PC-3 (cell line): ENCODE data around the gene ATP2B3. TPM values are rescaled to one million over a fixed set of nuclear protein-coding genes. Genes with fewer than 3 reads are reported as not detected.

Experiments used
- ATAC-seq: fragments of 200-7000 bp; cut with Tn5 transposase; 2 replicates; pipeline ENCODE4 v1.9.1; 2020; ENCODE audit warnings: mild to moderate bottlenecking, moderate library complexity
- BruUV-seq: library from RNA; stranded (reverse); fragments of 400-500 nt; replicated peaks from 2 replicates; lab custom pipeline; 2021; lab: Mats Ljungman, UMichigan
- CTCF ChIA-PET: fragments of 300-600 bp; sonication (Branson Sonifier 250); formaldehyde crosslinking; loops from one replicate; lab custom pipeline; 2022; ENCODE audit warnings: antibody characterized with exemption; lab: Charles Lee
- POLR2A ChIA-PET: fragments of 300-600 bp; sonication (Branson Sonifier 250); formaldehyde crosslinking; loops from one replicate; lab custom pipeline; 2022; ENCODE audit warnings: antibody characterized with exemption; ENCODE audit not compliant: unreplicated experiment; lab: Charles Lee
- DNase-seq: peaks from one replicate; pipeline ENCODE4 v3.0.0-alpha.2; 2015
- H2AFZ ChIP-seq: fragments of 300-600 bp; sonication (generic); 2 replicates; pipeline ENCODE4 v1.6.0; 2016; ENCODE audit warnings: antibody characterized with exemption, low read length
- H3F3A ChIP-seq: fragments of 300-600 bp; sonication (generic); one replicate; pipeline ENCODE4 v1.6.0; 2017; ENCODE audit warnings: antibody characterized with exemption, low read length, control low read depth, mild to moderate bottlenecking; ENCODE audit not compliant: unreplicated experiment
- H3K27ac ChIP-seq: fragments of 300-600 bp; sonication (generic); 2 replicates; pipeline ENCODE4 v1.5.1; 2016; ENCODE audit warnings: mild to moderate bottlenecking, low read length
- H3K27me3 ChIP-seq: fragments of 300-600 bp; sonication (generic); 2 replicates; pipeline ENCODE4 v1.6.1; 2016; ENCODE audit warnings: low read length, mixed read lengths
- H3K36me3 ChIP-seq: fragments of 300-600 bp; sonication (generic); 2 replicates; pipeline ENCODE4 v1.6.1; 2016; ENCODE audit warnings: low read depth, mixed run types, low read length, mixed read lengths
- H3K4me1 ChIP-seq: fragments of 300-600 bp; sonication (generic); 2 replicates; pipeline ENCODE4 v1.5.1; 2016; ENCODE audit warnings: low read length; ENCODE audit not compliant: insufficient read depth
- H3K4me2 ChIP-seq: fragments of 300-600 bp; sonication (generic); 2 replicates; pipeline ENCODE4 v1.6.0; 2016; ENCODE audit warnings: low read length
- H3K4me3 ChIP-seq: fragments of 300-600 bp; sonication (generic); 2 replicates; pipeline ENCODE4 v1.5.1; 2016; ENCODE audit warnings: mild to moderate bottlenecking, low read length, mixed read lengths
- H3K79me2 ChIP-seq: fragments of 300-600 bp; sonication (generic); 2 replicates; pipeline ENCODE4 v1.6.1; 2017; ENCODE audit warnings: low read length, mixed read lengths
- H3K9ac ChIP-seq: fragments of 300-600 bp; sonication (generic); 2 replicates; pipeline ENCODE4 v1.6.0; 2016; ENCODE audit warnings: mild to moderate bottlenecking, low read length
- H3K9me2 ChIP-seq: fragments of 300-600 bp; sonication (generic); replicated peaks from 2 replicates; pipeline ENCODE4 v1.6.1; 2016; ENCODE audit warnings: mixed run types, low read length, mixed read lengths
- H3K9me3 ChIP-seq: fragments of 300-600 bp; sonication (generic); 2 replicates; pipeline ENCODE4 v1.6.1; 2016; ENCODE audit warnings: low read length, mixed read lengths
- H4K20me1 ChIP-seq: fragments of 300-600 bp; sonication (generic); 2 replicates; pipeline ENCODE4 v1.6.1; 2016; ENCODE audit warnings: low read length, mixed read lengths
- EZH2 ChIP-seq: fragments of 300-600 bp; sonication (generic); IDR thresholded peaks from one replicate; pipeline ENCODE4 v1.6.1; 2017; ENCODE audit warnings: antibody characterized with exemption, mild to moderate bottlenecking, low read length; ENCODE audit not compliant: unreplicated experiment
- EZH2phosphoT487 ChIP-seq: fragments of 300-600 bp; sonication (generic); IDR thresholded peaks from 2 replicates; pipeline ENCODE4 v1.6.1; 2018; ENCODE audit warnings: mild to moderate bottlenecking, antibody characterized with exemption, low read length, borderline replicate concordance
- intact Hi-C: fragments of 100-400 bp; cut with micrococcal nuclease; formaldehyde crosslinking; loops from 2 replicates; pipeline ENCODE4 v1.9.0; 2023
- total RNA-seq: library from RNA; depleted of rRNA; stranded (reverse); fragments of >200 nt; gene quantifications from 2 replicates; pipeline ENCODE4 v1.2.3, GENCODE V29; 2014
- TF ChIP-seq, protein P1 (sequence below): fragments of 300-600 bp; sonication (generic); conservative IDR thresholded peaks from 2 replicates; pipeline ENCODE4 v1.5.1; 2017; ENCODE audit warnings: antibody characterized with exemption, low read depth, mild to moderate bottlenecking, low read length

Gene ATP2B3
- total RNA-seq, 1 experiment from 2014 or later = not detected

DNA sequence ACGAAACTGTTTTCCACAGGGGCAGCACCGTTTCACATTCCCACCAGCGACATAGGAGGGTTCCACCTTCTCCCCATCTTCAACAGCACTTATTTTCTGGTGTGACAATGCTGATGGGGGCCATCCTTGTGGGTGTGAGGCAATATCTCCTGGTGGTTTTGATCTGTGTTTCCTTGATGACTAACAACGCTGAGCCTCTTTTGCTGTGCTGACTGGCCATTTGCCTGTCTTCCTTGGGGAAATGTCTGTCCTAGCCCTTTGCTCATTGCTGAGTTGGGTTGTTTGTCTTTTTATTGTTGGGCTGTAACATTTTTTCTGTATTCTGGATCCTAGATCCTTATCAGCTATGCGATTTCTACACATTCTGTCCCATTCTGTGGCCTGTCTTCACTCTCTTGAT, 33.7 kb downstream of the ATP2B3 start:
- intact Hi-C loops = no loop called here
- no peak for ATAC-seq
- TF ChIP-seq, protein P1, sequence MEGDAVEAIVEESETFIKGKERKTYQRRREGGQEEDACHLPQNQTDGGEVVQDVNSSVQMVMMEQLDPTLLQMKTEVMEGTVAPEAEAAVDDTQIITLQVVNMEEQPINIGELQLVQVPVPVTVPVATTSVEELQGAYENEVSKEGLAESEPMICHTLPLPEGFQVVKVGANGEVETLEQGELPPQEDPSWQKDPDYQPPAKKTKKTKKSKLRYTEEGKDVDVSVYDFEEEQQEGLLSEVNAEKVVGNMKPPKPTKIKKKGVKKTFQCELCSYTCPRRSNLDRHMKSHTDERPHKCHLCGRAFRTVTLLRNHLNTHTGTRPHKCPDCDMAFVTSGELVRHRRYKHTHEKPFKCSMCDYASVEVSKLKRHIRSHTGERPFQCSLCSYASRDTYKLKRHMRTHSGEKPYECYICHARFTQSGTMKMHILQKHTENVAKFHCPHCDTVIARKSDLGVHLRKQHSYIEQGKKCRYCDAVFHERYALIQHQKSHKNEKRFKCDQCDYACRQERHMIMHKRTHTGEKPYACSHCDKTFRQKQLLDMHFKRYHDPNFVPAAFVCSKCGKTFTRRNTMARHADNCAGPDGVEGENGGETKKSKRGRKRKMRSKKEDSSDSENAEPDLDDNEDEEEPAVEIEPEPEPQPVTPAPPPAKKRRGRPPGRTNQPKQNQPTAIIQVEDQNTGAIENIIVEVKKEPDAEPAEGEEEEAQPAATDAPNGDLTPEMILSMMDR = no peak
- TF ChIP-seq EZH2 = no peak
- TF ChIP-seq EZH2phosphoT487 = no peak

DNA sequence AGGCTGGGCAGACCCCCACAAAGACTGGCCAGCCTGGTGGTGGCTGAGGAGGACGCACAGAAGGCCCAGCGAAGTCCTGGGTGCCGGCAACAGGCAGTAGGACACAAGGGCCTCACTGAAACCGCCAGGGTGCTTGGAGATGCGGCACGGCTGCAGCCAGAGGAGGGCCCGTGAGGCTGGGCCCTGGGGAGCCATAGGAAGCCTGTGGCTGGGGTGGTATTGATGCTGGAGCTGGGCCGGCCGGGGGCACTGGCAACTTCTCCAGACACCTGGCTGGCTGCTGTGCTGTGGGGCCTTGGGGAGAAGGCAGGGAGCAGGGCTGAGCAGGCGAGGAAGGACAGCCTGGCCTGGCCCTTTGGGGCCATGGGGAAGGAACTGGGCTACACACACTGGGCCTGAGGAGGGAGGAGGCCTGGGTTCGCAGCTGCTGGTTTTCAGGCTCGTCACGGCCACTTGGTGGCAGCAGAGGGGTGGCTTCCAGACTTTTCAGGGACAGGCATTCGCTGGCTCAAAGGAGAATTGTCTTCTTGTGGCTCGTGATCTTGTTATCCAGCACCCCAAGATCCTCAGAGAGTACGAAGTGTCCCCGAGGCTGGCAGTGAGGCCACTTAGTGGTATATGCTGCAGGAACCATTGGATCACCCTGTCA, 37.2 kb downstream of the ATP2B3 start:
- no peaks in the 10 kb centered on the region for H3K79me2 ChIP-seq
- BruUV-seq = no TSS peak
- H3K27me3 ChIP-seq = no peaks in the 10 kb centered on the region
- H4K20me1 ChIP-seq = no peaks in the 10 kb centered on the region
- H3K9me2 ChIP-seq = no peaks in the 10 kb centered on the region
- no peaks in the 10 kb centered on the region for H3K9me3 ChIP-seq
- no peaks in the 10 kb centered on the region for H3K4me1 ChIP-seq
- H3K27ac ChIP-seq = no peak overlapping the region
- no peaks in the 10 kb centered on the region for H3F3A ChIP-seq
- ATAC-seq (peak; percentile 92), DNase-seq (peak; percentile 61)
- H3K4me3 ChIP-seq = no peak overlapping the region
- TF ChIP-seq EZH2 = no peak
- TF ChIP-seq, protein P1 = peak; percentile 76
- H3K4me2 ChIP-seq = no peak overlapping the region
- H3K9ac ChIP-seq = no peak overlapping the region
- no peaks in the 10 kb centered on the region for H3K36me3 ChIP-seq
- ChIA-PET POLR2A (no interaction called here), CTCF (interaction anchor here (0.6 to 1.0 kb wide), 3 partner anchors 35 to 113 kb away, joined by 4 to 5 read pairs (median 4); partner anchors contain the start of gene DUSP9)
- intact Hi-C loops = loop anchor here (1.0 kb wide), 1 partner anchor 114 kb away; no protein-coding TSS in a partner anchor
- H2AFZ ChIP-seq = no peak overlapping the region

More for the DNA sequence above, 33.7 kb downstream of the ATP2B3 start:
- Histone ChIP-seq H3K27ac (no peak overlapping the region), H3K27me3 (no peaks in the 10 kb centered on the region), H3K9me3 (no peaks in the 10 kb centered on the region), H3K4me1 (no peaks in the 10 kb centered on the region), H4K20me1 (no peaks in the 10 kb centered on the region), H3K36me3 (no peaks in the 10 kb centered on the region), H3K9me2 (no peaks in the 10 kb centered on the region), H3F3A (no peaks in the 10 kb centered on the region), H2AFZ (no peak overlapping the region), H3K4me2 (no peak overlapping the region), H3K4me3 (no peak overlapping the region), H3K9ac (no peak overlapping the region), H3K79me2 (no peaks in the 10 kb centered on the region)
- ChIA-PET CTCF (no interaction called here), POLR2A (no interaction called here)
- no TSS peak for BruUV-seq
- DNase-seq = no peak

DNA sequence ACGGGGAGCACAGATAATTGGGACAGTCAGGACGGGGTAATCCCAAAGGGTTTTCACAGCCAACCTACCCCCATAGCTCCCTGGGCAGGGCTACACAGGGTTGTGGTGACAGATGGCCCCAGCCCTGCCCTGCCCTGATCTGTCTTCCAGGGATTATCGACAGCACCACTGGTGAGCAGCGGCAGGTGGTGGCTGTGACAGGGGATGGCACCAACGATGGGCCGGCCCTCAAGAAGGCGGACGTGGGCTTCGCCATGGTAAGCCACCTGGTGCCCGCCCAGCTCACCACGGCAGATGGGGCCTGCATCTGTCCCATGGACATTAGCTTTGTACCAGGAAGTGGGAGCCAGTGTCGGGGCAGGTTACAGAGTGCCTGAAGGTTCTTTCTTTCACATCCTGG, 39.3 kb downstream of the ATP2B3 start:
- CTCF ChIA-PET = no interaction called here
- no peaks in the 10 kb centered on the region for H3K4me1 ChIP-seq
- ATAC-seq (no peak), DNase-seq (no peak)
- TF ChIP-seq, protein P1 = no peak
- no peaks in the 10 kb centered on the region for H3K36me3 ChIP-seq
- no peaks in the 10 kb centered on the region for H3K27me3 ChIP-seq
- intact Hi-C loops = no loop called here
- H3K9ac ChIP-seq = no peak overlapping the region
- no peak overlapping the region for H3K4me2 ChIP-seq
- H3K27ac ChIP-seq = no peak overlapping the region
- no peaks in the 10 kb centered on the region for H4K20me1 ChIP-seq
- H3F3A ChIP-seq = no peaks in the 10 kb centered on the region
- no peaks in the 10 kb centered on the region for H3K79me2 ChIP-seq
- H3K9me2 ChIP-seq = no peaks in the 10 kb centered on the region
- H3K4me3 ChIP-seq = no peak overlapping the region
- no peaks in the 10 kb centered on the region for H3K9me3 ChIP-seq
- H2AFZ ChIP-seq = no peak overlapping the region
- POLR2A ChIA-PET = no interaction called here
- BruUV-seq = no TSS peak
